Spleen (tissue), 11 donors: ENCODE measurements around the gene DENND2D. TPM values are rescaled to one million over a fixed set of nuclear protein-coding genes. Genes with fewer than 3 reads are reported as not detected.

ENCODE experiments used
- DNase-seq: peaks from one replicate; pipeline ENCODE4 v3.0.0-alpha.2; 2020
- H3K27ac ChIP-seq, 8 donors: fragments of 200-600 bp; sonication (generic) in 7 of 8; 1 replicate in 4 of 8; 2 replicates in 4 of 8; pipeline versions ENCODE4 v1.5.0 to v1.8.0; 2016 to 2021; ENCODE audit warnings: inconsistent platforms in 4 of 8, mild to moderate bottlenecking in 4 of 8, moderate library complexity in 1 of 8
- H3K27me3 ChIP-seq, 7 donors: fragments of 200-600 bp; sonication (generic) in 6 of 7; replicated peaks in 1 of 7; 1 replicate in 4 of 7; 2 replicates in 3 of 7; pipeline versions ENCODE4 v1.5.0 to v1.8.0; 2016 to 2021; ENCODE audit warnings: inconsistent platforms in 3 of 7, mild to moderate bottlenecking in 1 of 7
- H3K36me3 ChIP-seq, 6 donors: fragments of 200-600 bp; sonication (generic) in 5 of 6; 1 replicate in 4 of 6; 2 replicates in 2 of 6; pipeline versions ENCODE4 v1.5.0 to v1.8.0; 2016 to 2021; ENCODE audit warnings: inconsistent platforms in 2 of 6
- H3K4me1 ChIP-seq, 6 donors: fragments of 200-600 bp; sonication (generic) in 5 of 6; 1 replicate in 3 of 6; 2 replicates in 3 of 6; pipeline versions ENCODE4 v1.5.0 to v1.8.0; 2016 to 2021; ENCODE audit warnings: inconsistent platforms in 3 of 6
- H3K4me3 ChIP-seq, 8 donors: fragments of 200-600 bp; sonication (generic) in 7 of 8; 1 replicate in 4 of 8; 2 replicates in 4 of 8; pipeline versions ENCODE4 v1.5.0 to v1.8.0; 2016 to 2021; ENCODE audit warnings: inconsistent platforms in 4 of 8, mild to moderate bottlenecking in 4 of 8, moderate library complexity in 2 of 8
- H3K9me3 ChIP-seq, 8 donors: fragments of 200-600 bp; sonication (generic) in 7 of 8; 1 replicate in 4 of 8; 2 replicates in 4 of 8; pipeline versions ENCODE4 v1.5.0 to v1.8.0; 2016 to 2021; ENCODE audit warnings: inconsistent platforms in 4 of 8
- CTCF ChIP-seq, 11 experiments: fragments of 200-600 bp in 7 of 11; fragments of 450-650 bp in 4 of 11; sonication (generic) in 4 of 11; IDR thresholded peaks in 8 of 11; conservative IDR thresholded peaks in 3 of 11; 1 replicate in 7 of 11; 2 replicates in 4 of 11; pipeline versions ENCODE4 v1.4.0 to v1.8.0; 2016 to 2021; ENCODE audit warnings: antibody characterized with exemption in 11 of 11, inconsistent platforms in 4 of 11, mild to moderate bottlenecking in 1 of 11
- POLR2A ChIP-seq, 3 donors: fragments of 450-650 bp; IDR thresholded peaks; one replicate each; pipeline ENCODE4 v1.5.1; 2017; ENCODE audit warnings: antibody characterized with exemption in 3 of 3, mild to moderate bottlenecking in 1 of 3
- POLR2AphosphoS5 ChIP-seq, 3 donors: sonication (generic); formaldehyde crosslinking; IDR thresholded peaks; one replicate each; pipeline ENCODE4 v1.5.1; 2017; ENCODE audit warnings: antibody characterized with exemption in 3 of 3
- WGBS, 5 donors: extraction: QIAGEN DNeasy Blood & Tissue Kit in 3 of 5; methylation state at CpG; one replicate each; pipeline versions ENCODE4 v1.1.5 to v1.1.7; 2013 to 2018; 5-methylcytosine and 5-hydroxymethylcytosine counted together
- intact Hi-C: fragments of 100-400 bp; cut with DNase I; formaldehyde crosslinking; loops from one replicate; pipeline ENCODE4 v1.15.0; 2023; ENCODE audit warnings: low total_unique reads
- polyA plus RNA-seq, 3 donors: library from polyadenylated mRNA; stranded (reverse); fragments of 200-250 nt; gene quantifications; one replicate each; pipeline ENCODE4 v1.2.1, GENCODE V29; 2013
- total RNA-seq, 7 donors: library from RNA; depleted of rRNA in 3 of 7; stranded (reverse); fragments of >200 nt in 3 of 7; fragmentation: NEBNext Ultra II Directional in 4 of 7; extraction: Animal tissue kit (Norgen Biotek cat#: 25700) in 4 of 7; gene quantifications; one replicate each; pipeline versions ENCODE4 v1.1.0 to v1.2.1, GENCODE V29; 2016 to 2021
- donor health status: healthy with polysubstance abuse.
- donor health status: DM: no; HTN: no; CAD: no; lungs with moderate emphysema.
- donor health status: DM: no; HTN: no; CAD: no.
- donor health status: Bipolar disorder and iron deficiency.
- donor health status: healthy.
- donor health status: DM: no; HTN: no; CAD: no.
- donor health status: DM: yes; HTN: yes; CAD: no.

The DENND2D gene
- total and polyA plus RNA-seq, 10 donors: 90.3 to 182 (median 149) TPM

GRCh38 chr1:111214884-111215283 is 14.4 kb upstream of the DENND2D start:
- DNase-seq: no peak
- Histone ChIP-seq H3K9me3 (no peaks in the 10 kb centered on the region), H3K4me1 (peaks cover 35 to 84% (median 73%) of the 10 kb centered on the region in 6 donors), H3K4me3 (peak overlapping the region in 1 of 8 donors; percentile 30), H3K36me3 (no peaks in the 10 kb centered on the region), H3K27me3 (no peaks in the 10 kb centered on the region), H3K27ac (peak overlapping the region; percentile 72 to 88 (median 84))
- intact Hi-C loops: no loop called here
- WGBS, 5 donors: 38 to 76% (median 65%) methylated on average over 7 of the region's 7 CpGs
- TF ChIP-seq POLR2AphosphoS5 (IDR thresholded peaks at IDR 0.05): no peak
- TF ChIP-seq POLR2A (IDR thresholded peaks at IDR 0.05): no peak
- no peak for TF ChIP-seq CTCF (IDR thresholded peaks at IDR 0.05 in 8 of 11, conservative IDR thresholded peaks at IDR 0.05 in 3 of 11)

- Histone ChIP-seq H3K4me3 (no peak overlapping the region), H3K27me3 (no peaks in the 10 kb centered on the region), H3K27ac (peak overlapping the region; percentile 72 to 88 (median 84)), H3K36me3 (no peaks in the 10 kb centered on the region), H3K9me3 (no peaks in the 10 kb centered on the region), H3K4me1 (peaks cover 30 to 78% (median 66%) of the 10 kb centered on the region in 6 donors)
- no peak for TF ChIP-seq CTCF (IDR thresholded peaks at IDR 0.05 in 8 of 11, conservative IDR thresholded peaks at IDR 0.05 in 3 of 11)
- peak in 1 of 3 donors; percentile 56 for TF ChIP-seq POLR2AphosphoS5 (IDR thresholded peaks at IDR 0.05)
- no peak for TF ChIP-seq POLR2A (IDR thresholded peaks at IDR 0.05)
- intact Hi-C loops: no loop called here
- no peak for DNase-seq
- 35 to 63% (median 58%) methylated on average over 6 of the region's 6 CpGs for WGBS, 5 donors
Observed at GRCh38 chr1:111214074-111214801, 13.8 kb upstream of the DENND2D start.

GRCh38 chr1:111213412-111213811 is 13.0 kb upstream of the DENND2D start:
- TF ChIP-seq POLR2A (IDR thresholded peaks at IDR 0.05) (no peak), CTCF (IDR thresholded peaks at IDR 0.05 in 8 of 11, conservative IDR thresholded peaks at IDR 0.05 in 3 of 11) (no peak), POLR2AphosphoS5 (IDR thresholded peaks at IDR 0.05) (no peak)
- Histone ChIP-seq H3K36me3 (no peaks in the 10 kb centered on the region), H3K4me1 (peaks cover 28 to 70% (median 58%) of the 10 kb centered on the region in 6 donors), H3K9me3 (no peaks in the 10 kb centered on the region), H3K4me3 (peak overlapping the region in 1 of 8 donors; percentile 5), H3K27ac (peak overlapping the region; percentile 45 to 88 (median 84)), H3K27me3 (no peaks in the 10 kb centered on the region)
- intact Hi-C loops: no loop called here
- 45 to 69% (median 61%) methylated on average over 6 of the region's 6 CpGs for WGBS, 5 donors
- no peak for DNase-seq

- intact Hi-C loops: no loop called here
- WGBS, 5 donors: 66 to 82% (median 76%) methylated on average over 5 of the region's 5 CpGs
- H3K4me1 ChIP-seq: peaks cover 25 to 66% (median 52%) of the 10 kb centered on the region in 6 donors
- peak overlapping the region; percentile 45 to 88 (median 84) for H3K27ac ChIP-seq
- H3K9me3 ChIP-seq: no peaks in the 10 kb centered on the region
- no peak for TF ChIP-seq POLR2A (IDR thresholded peaks at IDR 0.05)
- TF ChIP-seq POLR2AphosphoS5 (IDR thresholded peaks at IDR 0.05): no peak
- TF ChIP-seq CTCF (IDR thresholded peaks at IDR 0.05 in 8 of 11, conservative IDR thresholded peaks at IDR 0.05 in 3 of 11): no peak
- DNase-seq: no peak
- H3K36me3 ChIP-seq: no peaks in the 10 kb centered on the region
- peak overlapping the region in 1 of 8 donors; percentile 5 for H3K4me3 ChIP-seq
- no peaks in the 10 kb centered on the region for H3K27me3 ChIP-seq
Observed at GRCh38 chr1:111212634-111213335, 12.3 kb upstream of the DENND2D start.
